OCI-LY7 (cell line): Measurements from ENCODE around the gene CNNM4. TPM values are rescaled to one million over a fixed set of nuclear protein-coding genes. Genes with fewer than 3 reads are reported as not detected.

ENCODE experiments used
- BruUV-seq: library from RNA; stranded (reverse); fragments of 400-500 nt; replicated peaks from 2 replicates; lab custom pipeline; 2021; lab: Mats Ljungman, UMichigan
- CTCF ChIA-PET: fragments of 300-600 bp; sonication (Branson Sonifier 250); formaldehyde crosslinking; loops from one replicate; lab custom pipeline; 2022; ENCODE audit warnings: antibody characterized with exemption; ENCODE audit not compliant: unreplicated experiment; lab: Charles Lee
- POLR2A ChIA-PET: fragments of 300-600 bp; sonication (Branson Sonifier 250); formaldehyde crosslinking; loops from one replicate; lab custom pipeline; 2022; ENCODE audit warnings: antibody characterized with exemption; lab: Charles Lee
- DNase-seq: peaks from one replicate; pipeline ENCODE4 v3.0.0-alpha.2; 2015; ENCODE audit warnings: low spot score
- H2AFZ ChIP-seq: fragments of 200-600 bp; sonication (generic), shearing (Covaris generic); 2 replicates; pipeline ENCODE4 v1.6.1; 2014; ENCODE audit warnings: mild to moderate bottlenecking, antibody characterized with exemption, low read length, moderate library complexity
- H3K27ac ChIP-seq: fragments of 200-600 bp; sonication (generic); 2 replicates; pipeline ENCODE4 v1.5.1; 2014; ENCODE audit warnings: mixed run types, low read depth, mild to moderate bottlenecking, moderate library complexity, low read length, inconsistent platforms; ENCODE audit not compliant: poor library complexity, severe bottlenecking
- H3K36me3 ChIP-seq: fragments of 200-600 bp; sonication (generic); 2 replicates; pipeline ENCODE4 v1.6.1; 2014; ENCODE audit warnings: mild to moderate bottlenecking, antibody characterized with exemption, low read length, moderate library complexity, mixed read lengths; ENCODE audit not compliant: insufficient read depth
- H3K4me1 ChIP-seq: fragments of 200-600 bp; sonication (generic); 2 replicates; pipeline ENCODE4 v1.5.1; 2014; ENCODE audit warnings: mild to moderate bottlenecking, low read length; ENCODE audit not compliant: insufficient read depth, poor library complexity, severe bottlenecking
- H3K4me2 ChIP-seq: fragments of 200-600 bp; sonication (generic); 2 replicates; pipeline ENCODE4 v1.6.1; 2014; ENCODE audit warnings: mild to moderate bottlenecking, low read length
- H3K4me3 ChIP-seq: fragments of 200-600 bp; sonication (generic); 2 replicates; pipeline ENCODE4 v1.5.1; 2014; ENCODE audit warnings: mild to moderate bottlenecking, low read depth, low read length; ENCODE audit not compliant: poor library complexity, severe bottlenecking
- H3K79me2 ChIP-seq: fragments of 200-600 bp; sonication (generic); 2 replicates; pipeline ENCODE4 v1.6.1; 2016; ENCODE audit warnings: low read depth, mild to moderate bottlenecking, low read length, moderate library complexity, mixed read lengths; ENCODE audit not compliant: insufficient read depth
- H3K9me2 ChIP-seq: fragments of 200-600 bp; sonication (generic); 2 replicates; pipeline ENCODE4 v1.6.1; 2016; ENCODE audit warnings: mild to moderate bottlenecking, low read length, mixed read lengths; ENCODE audit not compliant: insufficient read depth
- H3K9me3 ChIP-seq: fragments of 200-600 bp; sonication (generic); 2 replicates; pipeline ENCODE4 v1.6.1; 2014; ENCODE audit warnings: mild to moderate bottlenecking, mixed run types, low read length, mixed read lengths
- H4K20me1 ChIP-seq: fragments of 200-600 bp; sonication (generic); 2 replicates; pipeline ENCODE4 v1.6.1; 2014; ENCODE audit warnings: mild to moderate bottlenecking, antibody characterized with exemption, low read length, moderate library complexity, mixed read lengths; ENCODE audit not compliant: insufficient read depth
- EZH2phosphoT487 ChIP-seq: fragments of 200-600 bp; sonication (generic); IDR thresholded peaks from 2 replicates; pipeline ENCODE4 v1.6.1; 2018; ENCODE audit warnings: low read depth, borderline replicate concordance, mild to moderate bottlenecking, mixed run types, antibody characterized with exemption, low read length, moderate library complexity, mixed read lengths
- intact Hi-C: fragments of 100-400 bp; cut with micrococcal nuclease; formaldehyde crosslinking; loops from one replicate; pipeline ENCODE4 v1.10.0; 2022; ENCODE audit not compliant: unreplicated experiment
- total RNA-seq, 2 experiments: library from RNA; depleted of rRNA in 1 of 2; stranded (reverse); fragments of >200 nt in 1 of 2; shearing (Covaris generic) in 1 of 2; gene quantifications; 2 replicates each; pipeline ENCODE4 v1.2.3, GENCODE V29; 2014 to 2022
- TF ChIP-seq, protein P1 (sequence below): fragments of 200-600 bp; sonication (generic); conservative IDR thresholded peaks from 2 replicates; pipeline ENCODE4 v1.5.1; 2014; ENCODE audit warnings: mild to moderate bottlenecking, antibody characterized with exemption, low read length, moderate library complexity, mixed read lengths

The CNNM4 gene
- total RNA-seq, 2 experiments from 2014 or later = 5.1 to 6.4 TPM

DNA sequence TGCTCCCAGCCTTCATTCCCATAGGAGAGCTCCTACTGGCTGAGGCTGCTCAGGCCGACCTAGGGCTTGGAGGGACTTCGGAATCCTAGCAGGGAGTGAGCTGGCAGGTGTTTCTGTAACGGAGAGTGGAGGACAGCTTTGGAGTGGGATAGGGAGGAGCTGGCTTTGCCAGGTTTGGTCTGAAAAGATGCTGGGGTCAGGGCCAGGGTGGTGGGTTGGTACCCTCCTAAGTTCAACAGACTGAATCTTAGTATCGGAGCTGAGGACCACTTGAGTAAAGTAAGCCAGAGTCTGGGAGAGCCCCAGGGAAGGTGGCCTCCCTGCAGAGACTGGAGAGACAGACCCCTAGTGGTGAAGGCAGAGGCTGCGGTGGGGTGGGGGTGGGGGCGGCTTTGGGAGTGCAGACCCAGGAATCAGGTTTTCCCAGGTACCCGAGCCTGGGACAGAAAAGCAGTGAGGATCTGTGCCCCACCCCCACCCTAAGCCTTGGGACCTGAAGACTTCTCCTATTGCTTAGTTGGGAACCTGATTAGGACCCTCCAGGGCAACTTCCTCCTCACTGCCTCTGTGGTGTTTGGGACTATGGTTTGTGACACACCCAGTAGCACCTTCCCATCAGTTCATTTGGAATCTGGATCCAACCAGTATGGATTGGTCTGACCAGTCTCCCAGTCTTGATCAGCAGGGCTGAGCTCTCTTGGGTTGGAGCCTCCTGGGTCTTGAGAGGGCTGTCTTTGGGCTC is 3.0 kb downstream of the CNNM4 start:
- Histone ChIP-seq H3K9me2 (no peaks in the 10 kb centered on the region), H3K36me3 (no peaks in the 10 kb centered on the region), H3K79me2 (peaks cover 26% of the 10 kb centered on the region; the same call in 1 of the 2 replicates), H4K20me1 (peaks cover 6% of the 10 kb centered on the region; the same call in 1 of the 2 replicates), H3K4me1 (peaks cover 70% of the 10 kb centered on the region), H3K27ac (peak overlapping the region; percentile 43), H3K9me3 (no peaks in the 10 kb centered on the region), H3K4me2 (peak overlapping the region; percentile 87), H2AFZ (peak overlapping the region; percentile 6; the same call in 1 of the 2 replicates), H3K4me3 (peak overlapping the region; percentile 69)
- DNase-seq = peak; percentile 55
- ChIA-PET CTCF (interaction anchor here (0.7 to 3.4 kb wide), 4 partner anchors 11 to 89 kb away, joined by 3 to 20 read pairs (median 4); no protein-coding TSS in a partner anchor), POLR2A (interaction anchor here (0.5 to 6.5 kb wide), 6 partner anchors 11 to 1047 kb away, joined by 3 to 44 read pairs (median 4); partner anchors contain the start of gene LMAN2L)
- no peak for TF ChIP-seq EZH2phosphoT487
- TF ChIP-seq, protein P1, sequence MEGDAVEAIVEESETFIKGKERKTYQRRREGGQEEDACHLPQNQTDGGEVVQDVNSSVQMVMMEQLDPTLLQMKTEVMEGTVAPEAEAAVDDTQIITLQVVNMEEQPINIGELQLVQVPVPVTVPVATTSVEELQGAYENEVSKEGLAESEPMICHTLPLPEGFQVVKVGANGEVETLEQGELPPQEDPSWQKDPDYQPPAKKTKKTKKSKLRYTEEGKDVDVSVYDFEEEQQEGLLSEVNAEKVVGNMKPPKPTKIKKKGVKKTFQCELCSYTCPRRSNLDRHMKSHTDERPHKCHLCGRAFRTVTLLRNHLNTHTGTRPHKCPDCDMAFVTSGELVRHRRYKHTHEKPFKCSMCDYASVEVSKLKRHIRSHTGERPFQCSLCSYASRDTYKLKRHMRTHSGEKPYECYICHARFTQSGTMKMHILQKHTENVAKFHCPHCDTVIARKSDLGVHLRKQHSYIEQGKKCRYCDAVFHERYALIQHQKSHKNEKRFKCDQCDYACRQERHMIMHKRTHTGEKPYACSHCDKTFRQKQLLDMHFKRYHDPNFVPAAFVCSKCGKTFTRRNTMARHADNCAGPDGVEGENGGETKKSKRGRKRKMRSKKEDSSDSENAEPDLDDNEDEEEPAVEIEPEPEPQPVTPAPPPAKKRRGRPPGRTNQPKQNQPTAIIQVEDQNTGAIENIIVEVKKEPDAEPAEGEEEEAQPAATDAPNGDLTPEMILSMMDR = peak; percentile 88
- intact Hi-C loops = loop anchor here (1.0 to 5.0 kb wide), 4 partner anchors 38 to 126 kb away; partner anchors contain the start of genes ANKRD39, CNNM3 and KANSL3
- no TSS peak for BruUV-seq

DNA sequence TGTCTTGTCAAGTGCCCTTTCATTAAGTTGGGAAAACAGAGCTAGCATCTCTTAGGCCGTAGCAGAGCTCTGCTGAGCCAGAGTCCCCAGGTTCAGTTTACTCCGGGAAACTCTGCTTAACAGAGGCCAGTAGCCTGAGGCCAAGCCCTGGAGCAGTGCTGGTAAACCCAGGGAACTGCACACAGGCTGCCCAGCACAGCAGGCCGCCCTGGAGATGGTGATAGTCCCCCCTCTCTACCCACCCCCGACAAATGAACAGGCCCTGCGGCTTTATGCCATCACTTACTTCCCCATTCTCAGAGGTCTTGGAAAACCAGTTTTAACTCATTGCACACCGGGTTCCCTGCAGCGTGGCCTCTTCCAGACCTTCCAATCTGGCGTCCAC is 3.5 kb downstream of the CNNM4 start:
- H3K36me3 ChIP-seq = no peaks in the 10 kb centered on the region
- peaks cover 26% of the 10 kb centered on the region; the same call in 1 of the 2 replicates for H3K79me2 ChIP-seq
- CTCF ChIA-PET = interaction anchor here (0.7 to 3.4 kb wide), 4 partner anchors 10 to 89 kb away, joined by 3 to 20 read pairs (median 4); no protein-coding TSS in a partner anchor
- H4K20me1 ChIP-seq = peaks cover 6% of the 10 kb centered on the region; the same call in 1 of the 2 replicates
- H3K9me2 ChIP-seq = no peaks in the 10 kb centered on the region
- no peaks in the 10 kb centered on the region for H3K9me3 ChIP-seq
- H3K4me3 ChIP-seq = peak overlapping the region; percentile 69
- intact Hi-C loops = loop anchor here (5.0 kb wide), 3 partner anchors 53 to 127 kb away; partner anchors contain the start of genes ANKRD39, CNNM3 and KANSL3
- TF ChIP-seq EZH2phosphoT487 = no peak
- TF ChIP-seq, protein P1 = no peak
- peak overlapping the region; percentile 43 for H3K27ac ChIP-seq
- H3K4me2 ChIP-seq = peak overlapping the region; percentile 87
- peaks cover 65% of the 10 kb centered on the region for H3K4me1 ChIP-seq
- H2AFZ ChIP-seq = peak overlapping the region; percentile 6; the same call in 1 of the 2 replicates
- POLR2A ChIA-PET = interaction anchor here (6.5 kb wide), 1 partner anchor 10 kb away, joined by 44 read pairs; no protein-coding TSS in a partner anchor
- peak; percentile 37 for DNase-seq
- BruUV-seq = no TSS peak
